Measurements from ENCODE around the gene ADAMTS12. TPM values are rescaled to one million over a fixed set of nuclear protein-coding genes. Genes with fewer than 3 reads are reported as not detected.
"Not testable (repeated sequence)": the region's sequence is repeated elsewhere in the genome, so short reads cannot be mapped to it uniquely, and the experiment has no call there.

Gene ADAMTS12
- polyA plus RNA-seq, 6 donors from 2014 or later, result not detected

GRCh38 chr5:33536802-33537201 lies 355.0 kb downstream of the ADAMTS12 start:
- ATAC-seq (ENCODE audit: low read depth in 2 of 2) (no peak), DNase-seq (no peak)
- Mint-ChIP-seq H3K9me3 (peaks cover 0 to 7% (median 0%) of the 10 kb centered on the region in 7 donors), H3K27me3 (peaks cover 0 to 17% (median 5%) of the 10 kb centered on the region in 3 donors), H3K4me3 (no peak overlapping the region), H3K36me3 (no peaks in the 10 kb centered on the region), H3K4me1 (no peaks in the 10 kb centered on the region), H3K27ac (no peak overlapping the region)

DNA sequence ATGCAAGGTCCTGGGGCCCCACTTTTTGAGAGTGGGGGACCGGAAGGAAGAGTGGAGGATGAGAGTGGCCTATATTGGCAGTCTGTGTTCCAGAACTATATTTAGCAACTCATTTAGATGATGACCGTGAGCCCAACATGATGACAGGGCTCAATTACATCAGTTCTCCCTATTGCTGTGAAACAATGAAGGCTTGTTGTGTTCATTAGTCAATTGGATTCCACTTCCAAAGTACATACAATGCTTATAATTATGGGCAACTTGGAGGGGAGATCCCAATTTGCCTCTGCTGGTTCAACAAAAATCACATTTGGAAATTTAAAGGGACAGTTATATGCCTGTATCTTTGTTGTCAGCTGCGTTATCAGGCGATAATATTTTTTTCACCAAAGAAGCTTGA lies 360.0 kb downstream of the ADAMTS12 start:
- Mint-ChIP-seq H3K4me1 (no peaks in the 10 kb centered on the region), H3K27me3 (peaks cover 0 to 9% (median 8%) of the 10 kb centered on the region in 3 donors), H3K9me3 (peaks cover 0 to 4% (median 0%) of the 10 kb centered on the region in 7 donors), H3K4me3 (no peak overlapping the region), H3K27ac (no peak overlapping the region), H3K36me3 (no peaks in the 10 kb centered on the region)
- ATAC-seq (ENCODE audit: low read depth in 2 of 2) (no peak), DNase-seq (no peak)

DNA sequence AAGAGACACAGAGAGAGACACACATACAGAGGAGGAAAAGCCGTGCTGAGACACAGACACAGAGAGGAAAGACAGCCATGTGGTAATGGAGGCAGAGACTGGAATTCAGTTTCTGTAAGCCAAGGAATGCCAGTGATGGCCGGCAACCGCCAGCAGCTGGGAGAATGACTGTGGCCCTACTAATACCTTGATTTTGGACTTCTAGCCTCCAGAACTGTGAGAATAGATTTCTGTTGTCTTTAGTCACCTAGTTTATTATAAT lies 360.8 kb downstream of the ADAMTS12 start:
- Mint-ChIP-seq H3K4me3 (no peak overlapping the region), H3K27me3 (peaks cover 0 to 9% (median 8%) of the 10 kb centered on the region in 3 donors), H3K9me3 (peaks cover 0 to 4% (median 0%) of the 10 kb centered on the region in 7 donors), H3K36me3 (no peaks in the 10 kb centered on the region), H3K27ac (no peak overlapping the region), H3K4me1 (no peaks in the 10 kb centered on the region)
- ATAC-seq (ENCODE audit: low read depth in 2 of 2), result no peak
- DNase-seq, result no peak

DNA sequence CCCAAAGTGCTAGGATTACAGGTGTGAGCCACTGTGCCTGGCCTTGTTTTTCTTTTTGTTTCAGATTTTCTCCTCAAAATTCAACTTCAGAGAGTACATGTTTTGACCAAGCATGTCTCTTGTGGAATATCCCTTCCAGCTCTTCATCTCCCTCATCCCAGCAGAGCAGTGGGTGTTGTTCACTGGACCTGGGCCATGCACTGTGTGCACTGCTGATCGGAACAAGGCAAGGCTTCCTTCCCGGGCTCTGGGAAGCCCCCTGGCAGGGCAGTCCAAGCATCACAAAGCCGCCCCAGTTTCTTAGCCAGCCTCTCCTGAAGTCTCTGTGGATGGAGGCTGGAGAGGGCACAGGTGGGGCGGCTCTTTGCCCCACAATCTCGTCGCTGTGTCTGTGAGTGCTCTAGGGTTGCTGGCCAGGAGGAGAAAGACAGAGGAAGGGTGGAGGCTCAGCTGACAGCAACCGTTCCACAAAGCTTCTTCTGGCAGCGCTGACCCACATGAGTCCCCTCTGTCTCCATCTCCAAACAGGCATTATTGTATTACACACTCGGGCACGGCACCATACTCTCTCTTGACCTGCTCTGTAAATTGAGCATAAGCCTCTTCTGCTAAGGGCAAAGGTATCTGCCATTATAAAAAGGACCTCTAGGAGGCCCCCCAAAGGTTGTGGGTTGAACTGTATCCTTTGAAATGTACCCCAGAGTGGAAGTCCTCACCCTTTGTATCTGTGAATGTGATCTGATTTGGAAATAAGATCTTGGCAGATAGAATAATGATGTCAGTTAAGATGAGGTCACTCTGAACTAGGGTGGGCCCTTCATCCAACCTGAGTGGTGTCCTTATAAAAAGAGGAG lies 361.4 kb downstream of the ADAMTS12 start:
- Mint-ChIP-seq H3K4me1 (no peaks in the 10 kb centered on the region), H3K27ac (peak overlapping the region in 1 of 6 donors; percentile 75)

GRCh38 chr5:33527696-33528095 lies 364.1 kb downstream of the ADAMTS12 start:
- no peak for DNase-seq
- ATAC-seq (ENCODE audit: low read depth in 2 of 2), result no peak
- Mint-ChIP-seq H3K36me3 (no peaks in the 10 kb centered on the region), H3K9me3 (no peaks in the 10 kb centered on the region), H3K27me3 (peaks cover 0 to 8% (median 0%) of the 10 kb centered on the region in 3 donors), H3K4me1 (no peaks in the 10 kb centered on the region), H3K4me3 (no peak overlapping the region), H3K27ac (no peak overlapping the region)

More for the DNA sequence above, 361.4 kb downstream of the ADAMTS12 start:
- ATAC-seq (ENCODE audit: low read depth in 2 of 2) (no peak), DNase-seq (no peak)
- Mint-ChIP-seq H3K9me3 (peaks cover 0 to 2% (median 0%) of the 10 kb centered on the region in 7 donors), H3K27me3 (peaks cover 0 to 9% (median 3%) of the 10 kb centered on the region in 3 donors), H3K36me3 (no peaks in the 10 kb centered on the region), H3K4me3 (no peak overlapping the region)

DNA sequence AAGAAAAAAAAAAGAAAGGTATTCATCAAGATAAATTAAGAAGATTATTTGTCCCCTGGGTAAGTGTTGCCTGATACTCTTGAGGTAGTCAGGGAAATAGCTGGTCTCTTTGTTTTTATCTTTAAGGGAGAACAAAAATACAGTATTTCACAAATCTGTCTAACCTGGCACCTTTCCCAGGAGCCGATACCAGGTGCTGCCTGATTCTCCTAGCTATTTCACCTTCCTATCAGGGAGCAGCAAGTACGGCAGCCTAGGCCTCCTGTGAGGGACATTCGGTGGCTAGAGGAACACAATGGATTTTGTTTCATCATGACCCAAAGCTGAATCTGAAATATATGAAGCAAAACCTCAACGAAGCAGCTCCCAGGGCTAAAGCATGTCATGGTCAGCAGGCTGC lies 365.0 kb downstream of the ADAMTS12 start:
- peaks cover 0 to 8% (median 0%) of the 10 kb centered on the region in 3 donors for H3K27me3 Mint-ChIP-seq
- no peaks in the 10 kb centered on the region for H3K4me1 Mint-ChIP-seq
- no peak overlapping the region for H3K27ac Mint-ChIP-seq
- H3K4me3 Mint-ChIP-seq, result no peak overlapping the region
- peaks cover 0 to 2% (median 0%) of the 10 kb centered on the region in 7 donors for H3K9me3 Mint-ChIP-seq
- H3K36me3 Mint-ChIP-seq, result no peaks in the 10 kb centered on the region
- DNase-seq (no peak), ATAC-seq (ENCODE audit: low read depth in 2 of 2) (no peak)

GRCh38 chr5:33524476-33524875 lies 367.3 kb downstream of the ADAMTS12 start:
- H3K27me3 Mint-ChIP-seq, result peaks cover 0 to 8% (median 0%) of the 10 kb centered on the region in 3 donors
- peaks cover 0 to 1% of the 10 kb centered on the region in 2 donors for H3K36me3 Mint-ChIP-seq
- no peaks in the 10 kb centered on the region for H3K4me1 Mint-ChIP-seq
- no peak for ATAC-seq (ENCODE audit: low read depth in 2 of 2)
- DNase-seq, result no peak
- H3K9me3 Mint-ChIP-seq, result peaks cover 0 to 4% (median 2%) of the 10 kb centered on the region in 7 donors
- H3K4me3 Mint-ChIP-seq, result no peak overlapping the region
- H3K27ac Mint-ChIP-seq, result no peak overlapping the region

DNA sequence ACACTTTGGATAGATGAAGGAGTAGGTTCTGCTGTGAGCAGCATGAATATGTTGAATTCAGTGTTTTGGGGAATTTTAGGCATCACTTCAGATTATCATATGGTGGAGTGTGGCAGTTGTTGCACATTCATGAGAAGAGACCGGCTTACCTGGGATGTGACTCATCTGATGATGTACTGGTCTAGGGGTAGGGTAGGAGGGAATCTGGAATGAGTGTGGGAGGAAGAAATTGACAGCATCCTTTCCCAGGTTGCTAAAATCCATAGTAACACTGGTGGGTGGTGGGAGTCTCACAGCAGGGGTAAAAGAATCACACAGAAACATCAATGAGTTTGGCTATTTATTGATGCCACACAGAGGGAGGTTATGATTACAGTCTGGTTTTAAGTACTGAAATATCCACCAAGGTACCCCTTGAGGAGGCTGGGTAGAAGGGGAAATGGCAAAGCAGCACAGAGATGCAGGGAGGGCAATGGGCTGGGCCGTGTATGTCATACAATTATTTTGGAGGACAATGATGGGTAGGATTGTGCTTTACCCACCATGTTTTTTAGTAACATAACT lies 368.5 kb downstream of the ADAMTS12 start:
- Mint-ChIP-seq H3K27ac (no peak overlapping the region), H3K27me3 (peaks cover 0 to 8% (median 2%) of the 10 kb centered on the region in 3 donors), H3K9me3 (peaks cover 2 to 12% (median 7%) of the 10 kb centered on the region in 7 donors), H3K4me3 (no peak overlapping the region), H3K4me1 (no peaks in the 10 kb centered on the region), H3K36me3 (peaks cover 0 to 7% of the 10 kb centered on the region in 2 donors)
- no peak for ATAC-seq (ENCODE audit: low read depth in 2 of 2)
- no peak for DNase-seq

DNA sequence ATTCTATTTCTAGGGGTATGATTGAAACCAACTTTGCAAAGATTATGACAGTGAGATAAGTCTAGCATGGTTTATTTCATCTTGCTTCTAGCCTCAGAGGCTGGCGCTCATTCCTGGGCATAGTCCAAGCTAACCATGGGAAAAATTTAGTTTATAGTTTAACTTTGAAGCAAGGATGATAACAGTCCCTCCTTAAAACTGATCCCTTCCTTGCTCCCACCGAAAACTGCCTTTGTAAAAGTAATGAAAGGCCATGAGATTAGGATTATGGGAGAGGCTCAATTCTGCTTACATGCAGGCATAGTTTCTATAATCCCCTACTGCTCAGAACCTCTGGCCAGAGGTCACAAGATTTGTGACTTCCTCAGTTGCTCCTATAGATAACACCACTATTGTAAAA lies 375.4 kb downstream of the ADAMTS12 start:
- Mint-ChIP-seq H3K9me3 (peaks cover 4 to 15% (median 12%) of the 10 kb centered on the region in 7 donors), H3K4me1 (no peaks in the 10 kb centered on the region), H3K27me3 (peaks cover 0 to 5% (median 0%) of the 10 kb centered on the region in 3 donors), H3K36me3 (peaks cover 0 to 15% of the 10 kb centered on the region in 2 donors), H3K27ac (no peak overlapping the region), H3K4me3 (no peak overlapping the region)
- no peak for ATAC-seq (ENCODE audit: low read depth in 2 of 2)
- no peak for DNase-seq

GRCh38 chr5:33515366-33515765 lies 376.4 kb downstream of the ADAMTS12 start:
- not testable (repeated sequence) for H3K27me3 Mint-ChIP-seq; DNase-seq; H3K27ac Mint-ChIP-seq; H3K4me3 Mint-ChIP-seq; ATAC-seq (ENCODE audit: low read depth in 2 of 2); H3K4me1 Mint-ChIP-seq
- Mint-ChIP-seq H3K9me3 (peaks cover 4 to 15% (median 13%) of the 10 kb centered on the region in 7 donors), H3K36me3 (peaks cover 0 to 15% of the 10 kb centered on the region in 2 donors)

DNA sequence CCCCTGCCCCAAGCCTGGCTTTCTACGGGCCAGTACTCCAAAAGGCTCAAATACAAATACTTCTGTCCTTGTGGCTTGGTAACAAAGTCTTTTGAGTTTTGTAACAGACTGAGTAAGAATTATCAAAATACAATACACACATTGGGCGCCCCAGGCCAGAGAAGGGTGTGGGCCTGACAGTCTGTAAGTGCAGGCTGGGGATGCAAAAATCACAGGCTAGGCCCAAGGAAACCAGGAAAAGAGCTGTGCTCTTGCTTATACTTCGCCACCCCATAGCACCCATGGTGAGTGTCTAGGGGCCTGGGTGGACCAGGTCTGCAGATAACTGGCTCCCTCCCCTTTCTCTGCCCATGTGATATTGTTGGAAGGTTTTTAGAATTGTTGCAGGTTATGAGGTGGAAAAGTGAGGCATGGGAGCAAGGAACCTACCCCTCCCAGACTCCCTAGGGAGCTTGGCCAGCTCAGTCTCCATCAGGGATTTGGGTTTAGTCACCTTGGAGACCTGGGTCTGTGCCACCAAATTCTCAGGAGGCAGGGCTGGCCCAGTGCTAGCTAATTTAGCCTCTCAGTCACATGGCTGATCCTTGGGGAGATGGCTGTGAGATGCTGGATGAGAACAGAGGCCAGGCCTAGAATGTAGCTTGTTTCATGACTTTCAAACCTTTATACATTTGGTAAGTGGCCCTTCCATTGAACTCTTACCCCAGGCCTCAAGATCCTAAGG lies 378.2 kb downstream of the ADAMTS12 start:
- Mint-ChIP-seq H3K27ac (no peak overlapping the region), H3K9me3 (peaks cover 3 to 17% (median 9%) of the 10 kb centered on the region in 7 donors), H3K27me3 (peaks cover 0 to 5% (median 4%) of the 10 kb centered on the region in 3 donors), H3K4me1 (no peaks in the 10 kb centered on the region), H3K36me3 (peaks cover 0 to 8% of the 10 kb centered on the region in 2 donors), H3K4me3 (peak overlapping the region in 1 of 8 donors; percentile 69)
- DNase-seq, result no peak
- ATAC-seq (ENCODE audit: low read depth in 2 of 2), result no peak

DNA sequence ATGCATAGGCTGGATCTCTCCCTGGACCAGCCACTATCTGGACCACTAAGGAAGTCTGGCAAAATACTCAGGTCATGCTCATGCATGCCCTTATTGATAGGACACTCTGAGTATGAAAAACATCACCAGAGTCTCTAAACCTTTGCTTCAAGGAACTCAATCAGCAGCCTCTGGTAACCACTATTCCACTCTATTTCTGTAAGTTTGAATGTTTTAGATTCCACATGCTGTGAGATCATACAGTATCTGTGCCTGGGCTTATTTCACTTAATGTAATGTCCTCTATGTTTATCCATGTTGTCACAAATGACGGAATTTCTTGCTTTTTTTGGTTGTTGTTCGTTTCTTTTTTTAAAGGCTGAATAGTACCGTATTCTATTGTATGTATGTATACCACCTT lies 382.8 kb downstream of the ADAMTS12 start:
- Mint-ChIP-seq H3K27ac (no peak overlapping the region), H3K4me1 (no peaks in the 10 kb centered on the region), H3K27me3 (peaks cover 0 to 8% (median 0%) of the 10 kb centered on the region in 3 donors), H3K36me3 (no peaks in the 10 kb centered on the region), H3K4me3 (no peak overlapping the region), H3K9me3 (peaks cover 0 to 9% (median 4%) of the 10 kb centered on the region in 7 donors)
- no peak for ATAC-seq (ENCODE audit: low read depth in 2 of 2)
- no peak for DNase-seq

DNA sequence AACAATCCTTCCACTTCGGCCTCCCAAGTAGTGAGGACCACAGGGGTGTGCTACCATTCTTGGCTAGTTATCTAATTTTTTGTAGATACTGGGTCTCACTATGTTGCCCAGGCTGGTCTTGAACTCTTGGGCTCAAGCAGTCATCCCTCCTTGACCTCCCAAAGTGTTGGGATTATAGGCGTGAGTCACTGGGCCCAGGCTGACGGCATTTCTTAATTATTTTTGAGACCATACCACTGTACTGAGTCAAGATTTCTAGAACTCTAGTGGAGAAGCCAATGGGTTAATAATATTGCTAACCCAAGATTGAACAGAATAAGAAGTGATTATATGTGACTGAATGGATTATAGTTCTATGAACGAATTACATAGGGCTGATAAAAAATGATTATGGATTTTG lies 384.4 kb downstream of the ADAMTS12 start:
- DNase-seq (no peak), ATAC-seq (ENCODE audit: low read depth in 2 of 2) (no peak)
- Mint-ChIP-seq H3K4me3 (no peak overlapping the region), H3K4me1 (no peaks in the 10 kb centered on the region), H3K36me3 (no peaks in the 10 kb centered on the region), H3K9me3 (peaks cover 0 to 9% (median 4%) of the 10 kb centered on the region in 7 donors), H3K27me3 (peaks cover 0 to 8% (median 0%) of the 10 kb centered on the region in 3 donors), H3K27ac (no peak overlapping the region)
